Measurements from ENCODE around the gene VPS51. TPM values are rescaled to one million over a fixed set of nuclear protein-coding genes. Genes with fewer than 3 reads are reported as not detected.

Gene VPS51
- total and polyA plus RNA-seq, 10 of the 15 experiments (the other 5 are each of a cell fraction or from before 2014, with no cell fraction given): 1.5 to 279 (median 53.2) TPM

- TF ChIP-seq SIX5 (IDR thresholded peaks at IDR 0.05; ENCODE audit: low read depth, low read length, severe bottlenecking) (peak; percentile 44), MYC (IDR thresholded peaks at IDR 0.05; ENCODE audit: insufficient read depth, insufficient read length, insufficient replicate concordance, low read length, severe bottlenecking) (no peak), RCOR1 (conservative IDR thresholded peaks at IDR 0.05; ENCODE audit: low read depth, low read length) (0 out of 2 replicates have a peak, but pooled peaks have one; percentile 31), USF1 (IDR thresholded peaks at IDR 0.05; ENCODE audit: borderline replicate concordance, extremely low read length, insufficient read depth, low read depth, low read length) (no peak), ZBTB11 (CRISPR knock-in tag; IDR thresholded peaks at IDR 0.05) (no peak), PML (IDR thresholded peaks at IDR 0.05; ENCODE audit: low read length) (peak; percentile 84), EED (IDR thresholded peaks at IDR 0.05; ENCODE audit: low read depth) (no peak), PAX8 (IDR thresholded peaks at IDR 0.05) (no peak), CUX1 (IDR thresholded peaks at IDR 0.05; ENCODE audit: insufficient replicate concordance, low read depth, low read length) (no peak), HDAC2 (IDR thresholded peaks at IDR 0.05) (no peak), ZNF592 (IDR thresholded peaks at IDR 0.05) (no peak), BCL11A (IDR thresholded peaks at IDR 0.05; ENCODE audit: low read depth, low read length) (no peak)
These were observed 26.1 kb downstream of the VPS51 start, which contains the start of the genes FAU and MRPL49 (continued) for GRCh38 chr11:65121865-65122696.

Data from GM12878 (cell line).